Stimulated activated CD8-positive, alpha-beta memory T cell treated with anti-CD3 and anti-CD28 coated beads, Interleukin-15, amount 100 ng/mL, for 1 hour (primary cell): ENCODE results near the gene CBX1.

Source experiments
- DNase-seq: peaks from one replicate; pipeline ENCODE4 v3.0.0-alpha.2; 2020; ENCODE audit warnings: low read depth

CBX1 gene

DNA sequence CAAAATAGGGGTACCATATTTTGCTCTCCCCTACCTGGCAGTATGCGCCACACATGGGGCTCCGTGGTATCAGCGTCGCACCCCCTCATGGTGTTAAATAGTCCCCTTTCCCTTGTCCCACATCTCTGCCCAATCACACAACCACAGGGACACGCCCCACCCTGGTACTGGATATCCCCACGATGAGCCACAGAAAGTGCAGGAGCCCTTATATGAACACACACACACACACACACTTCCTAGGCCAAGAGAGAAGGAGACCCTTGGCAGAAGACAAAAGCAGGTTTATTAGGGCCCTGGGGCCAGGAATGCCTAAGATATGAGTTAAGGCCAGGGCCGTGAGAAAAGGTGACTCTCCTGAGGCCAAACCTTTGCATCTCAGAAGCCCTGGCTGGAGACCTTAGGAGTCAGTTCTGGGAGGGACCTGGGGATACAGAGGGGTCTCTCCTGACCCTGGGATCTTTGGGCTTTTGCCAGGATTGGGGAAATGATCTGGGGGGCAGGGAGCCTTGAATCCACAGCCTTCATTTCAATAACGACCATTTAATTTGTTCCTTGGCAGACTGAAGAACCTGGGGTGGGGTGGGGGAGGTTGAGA is 75.3 kb downstream of the CBX1 start:
- DNase-seq, result no peak

DNA sequence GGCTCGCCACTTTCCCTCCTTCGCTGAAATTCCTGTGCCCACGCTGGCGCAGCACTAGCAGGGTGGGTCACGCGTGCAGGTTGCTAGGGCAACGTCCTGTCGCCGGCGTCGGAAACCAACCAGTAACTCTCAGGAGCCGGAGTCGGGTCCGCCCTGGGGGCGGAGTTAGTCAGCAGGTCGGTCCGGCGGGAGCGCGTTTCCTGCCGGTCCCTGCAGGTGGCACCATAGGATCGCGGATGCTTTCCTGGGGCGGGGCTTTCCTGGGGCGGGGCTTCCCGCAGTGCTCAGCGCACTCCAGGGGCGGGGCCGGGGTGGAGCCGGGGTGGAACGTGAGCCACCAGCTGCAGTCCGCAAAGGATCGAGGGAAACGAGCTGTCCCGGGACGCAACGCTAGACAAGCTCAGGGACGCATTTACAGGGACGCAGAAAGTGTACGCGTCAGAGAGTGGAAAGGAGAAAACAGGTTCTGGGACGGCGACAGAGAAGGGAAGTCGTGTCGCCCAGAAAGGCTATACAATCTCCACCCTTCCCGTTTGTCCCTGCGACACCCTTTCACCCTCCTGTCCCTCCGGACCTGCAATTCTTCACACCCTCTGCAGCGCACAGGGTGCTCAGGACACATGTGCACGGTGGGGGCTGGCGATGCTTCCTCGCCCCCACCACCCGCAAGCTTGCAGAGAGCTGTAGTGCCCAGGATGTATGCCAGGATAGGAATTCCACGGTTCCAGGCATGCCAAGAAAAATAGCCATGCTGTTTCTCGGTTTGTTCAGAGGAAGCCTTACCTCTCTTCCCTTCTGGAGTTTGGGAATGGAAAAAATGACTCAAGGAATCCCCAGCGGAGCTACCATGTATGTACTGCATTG is 76.0 kb downstream of the CBX1 start:
- peak; percentile 94 for DNase-seq

DNA sequence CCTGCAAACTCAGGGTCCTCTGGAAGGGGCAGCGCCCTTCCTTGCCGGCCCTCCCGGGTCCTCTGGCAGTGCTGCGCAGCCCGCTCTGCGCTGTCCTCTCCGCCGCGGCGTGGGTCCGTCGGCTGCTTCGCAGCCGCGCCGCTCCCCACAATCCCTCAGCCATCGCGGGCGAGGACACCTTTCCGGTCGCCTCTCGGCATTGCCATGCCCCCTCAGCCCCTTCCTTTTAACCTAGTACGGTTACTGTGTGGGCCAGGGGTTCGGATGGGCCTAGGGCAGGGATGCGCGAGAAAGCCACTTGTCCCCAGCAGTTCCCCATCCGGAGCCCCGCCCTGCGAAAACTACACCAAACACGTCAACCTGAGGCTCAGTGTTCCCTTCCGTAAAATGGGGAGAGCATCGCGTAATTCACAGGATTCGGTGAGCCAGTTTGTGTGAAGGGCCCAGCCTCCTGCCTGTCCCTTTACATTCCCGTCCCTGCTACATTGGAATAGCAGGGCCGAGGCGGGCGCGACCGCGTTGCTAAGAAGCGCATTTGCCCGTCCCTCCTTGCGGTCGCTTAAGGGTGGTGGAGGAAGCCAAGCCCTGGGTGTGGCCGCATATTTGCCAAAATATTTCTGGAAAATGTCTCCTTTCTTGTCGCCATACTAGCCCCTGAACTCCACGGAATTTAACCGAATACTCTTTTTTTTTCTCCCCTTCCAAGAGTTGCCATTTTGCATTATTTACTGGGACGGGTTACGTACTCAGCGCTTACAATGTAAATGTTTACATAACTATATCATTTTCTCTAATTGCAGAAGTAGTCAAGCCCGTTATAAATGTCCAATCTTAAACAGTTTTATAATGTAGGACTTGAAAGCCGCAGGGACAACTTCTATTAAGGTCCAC is 76.9 kb downstream of the CBX1 start:
- DNase-seq, result no peak

- no peak for DNase-seq
These were observed 77.7 kb downstream of the CBX1 start for GRCh38 chr17:48023400-48024148.

- no peak for DNase-seq
These were observed 78.4 kb downstream of the CBX1 start for GRCh38 chr17:48022901-48023300.

DNA sequence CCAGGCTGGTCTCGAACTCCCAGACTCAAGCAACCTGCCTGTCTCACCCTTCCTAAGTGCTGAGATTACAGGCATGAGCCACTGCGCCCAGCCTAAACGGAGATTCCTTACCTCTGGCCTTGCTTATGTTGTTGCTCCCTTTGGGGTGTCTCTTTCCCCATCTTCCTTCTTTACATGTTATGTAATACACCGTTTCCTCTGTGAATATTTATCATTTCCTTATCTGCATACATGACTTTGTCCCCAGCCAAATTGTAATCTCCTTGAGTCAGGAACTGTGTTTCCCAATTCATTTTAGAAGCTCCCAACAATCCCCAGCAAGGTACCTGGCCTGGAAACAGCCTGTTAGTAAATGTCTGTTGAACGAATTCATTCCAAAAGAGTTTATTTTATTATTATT is 79.3 kb downstream of the CBX1 start:
- DNase-seq, result no peak
